ENCODE measurements around the gene CDH22.

Gene CDH22

GRCh38 chr20:46161921-46162320, 146.4 kb downstream of the CDH22 start:
- Histone ChIP-seq H3K4me3 (no peak overlapping the region), H3K27ac (no peak overlapping the region)

- Histone ChIP-seq H3K27ac (no peak overlapping the region), H3K4me3 (no peak overlapping the region)
Observed at GRCh38 chr20:46160661-46161060, 147.6 kb downstream of the CDH22 start.

- H3K4me3 ChIP-seq = no peak overlapping the region
Observed at GRCh38 chr20:46159101-46159897, 149.0 kb downstream of the CDH22 start.

GRCh38 chr20:46158476-46158987, 149.8 kb downstream of the CDH22 start:
- Histone ChIP-seq H3K27ac (no peak overlapping the region), H3K4me3 (no peak overlapping the region)

More at GRCh38 chr20:46159101-46159897, 149.0 kb downstream of the CDH22 start:
- H3K27ac ChIP-seq = no peak overlapping the region

GRCh38 chr20:46157625-46158024, 150.7 kb downstream of the CDH22 start:
- H3K4me3 ChIP-seq = no peak overlapping the region

GRCh38 chr20:46157076-46157592, 151.2 kb downstream of the CDH22 start:
- H3K4me3 ChIP-seq = no peak overlapping the region
- no peak overlapping the region for H3K27ac ChIP-seq

More at GRCh38 chr20:46157625-46158024, 150.7 kb downstream of the CDH22 start:
- no peak overlapping the region for H3K27ac ChIP-seq

GRCh38 chr20:46156065-46156464, 152.2 kb downstream of the CDH22 start:
- H3K4me3 ChIP-seq = no peak overlapping the region

GRCh38 chr20:46154796-46155195, 153.5 kb downstream of the CDH22 start:
- no peak overlapping the region for H3K4me3 ChIP-seq
- H3K27ac ChIP-seq = no peak overlapping the region

More at GRCh38 chr20:46156065-46156464, 152.2 kb downstream of the CDH22 start:
- H3K27ac ChIP-seq = no peak overlapping the region

GRCh38 chr20:46154305-46154704, 154.0 kb downstream of the CDH22 start:
- no peak overlapping the region for H3K27ac ChIP-seq
- H3K4me3 ChIP-seq = no peak overlapping the region

GRCh38 chr20:46152824-46153586, 155.3 kb downstream of the CDH22 start:
- Histone ChIP-seq H3K4me3 (no peak overlapping the region), H3K27ac (no peak overlapping the region)

- no peak overlapping the region for H3K4me3 ChIP-seq
- H3K27ac ChIP-seq = no peak overlapping the region
Observed at GRCh38 chr20:46151936-46152335, 156.4 kb downstream of the CDH22 start.

GRCh38 chr20:46150943-46151342, 157.4 kb downstream of the CDH22 start:
- no peak overlapping the region for H3K4me3 ChIP-seq
- H3K27ac ChIP-seq = no peak overlapping the region

GRCh38 chr20:46148313-46149208, 159.7 kb downstream of the CDH22 start:
- no peak overlapping the region for H3K27ac ChIP-seq

GRCh38 chr20:46145713-46146112, 162.6 kb downstream of the CDH22 start:
- no peak overlapping the region for H3K4me3 ChIP-seq
- no peak overlapping the region for H3K27ac ChIP-seq

More at GRCh38 chr20:46148313-46149208, 159.7 kb downstream of the CDH22 start:
- no peak overlapping the region for H3K4me3 ChIP-seq

GRCh38 chr20:46144432-46145025, 163.8 kb downstream of the CDH22 start:
- no peak overlapping the region for H3K27ac ChIP-seq
- no peak overlapping the region for H3K4me3 ChIP-seq

- Histone ChIP-seq H3K4me3 (no peak overlapping the region), H3K27ac (no peak overlapping the region)
Observed at GRCh38 chr20:46142124-46142523, 166.2 kb downstream of the CDH22 start.

- Histone ChIP-seq H3K27ac (peak overlapping the region in 5 of 21 experiments; percentile 58 to 88 (median 70)), H3K4me3 (no peak overlapping the region)
Observed at GRCh38 chr20:46139908-46140482, 168.3 kb downstream of the CDH22 start.

GRCh38 chr20:46139266-46139889, 168.9 kb downstream of the CDH22 start:
- Histone ChIP-seq H3K27ac (peak overlapping the region in 10 of 21 experiments; percentile 23 to 88 (median 58)), H3K4me3 (no peak overlapping the region)
